GM18505 (cell line): ENCODE data around the gene TRIM44.

Source experiments
- ATAC-seq: cut with Tn5 transposase; IDR thresholded peaks from one replicate; pipeline ENCODE4 v1.9.1; 2021; ENCODE audit not compliant: unreplicated experiment
- POLR2A ChIP-seq: IDR thresholded peaks from 4 replicates; pipeline ENCODE4 v1.6.1; 2011; ENCODE audit warnings: borderline replicate concordance; ENCODE audit not compliant: insufficient read depth, insufficient read length; ENCODE audit errors: extremely low read depth

TRIM44 gene

DNA sequence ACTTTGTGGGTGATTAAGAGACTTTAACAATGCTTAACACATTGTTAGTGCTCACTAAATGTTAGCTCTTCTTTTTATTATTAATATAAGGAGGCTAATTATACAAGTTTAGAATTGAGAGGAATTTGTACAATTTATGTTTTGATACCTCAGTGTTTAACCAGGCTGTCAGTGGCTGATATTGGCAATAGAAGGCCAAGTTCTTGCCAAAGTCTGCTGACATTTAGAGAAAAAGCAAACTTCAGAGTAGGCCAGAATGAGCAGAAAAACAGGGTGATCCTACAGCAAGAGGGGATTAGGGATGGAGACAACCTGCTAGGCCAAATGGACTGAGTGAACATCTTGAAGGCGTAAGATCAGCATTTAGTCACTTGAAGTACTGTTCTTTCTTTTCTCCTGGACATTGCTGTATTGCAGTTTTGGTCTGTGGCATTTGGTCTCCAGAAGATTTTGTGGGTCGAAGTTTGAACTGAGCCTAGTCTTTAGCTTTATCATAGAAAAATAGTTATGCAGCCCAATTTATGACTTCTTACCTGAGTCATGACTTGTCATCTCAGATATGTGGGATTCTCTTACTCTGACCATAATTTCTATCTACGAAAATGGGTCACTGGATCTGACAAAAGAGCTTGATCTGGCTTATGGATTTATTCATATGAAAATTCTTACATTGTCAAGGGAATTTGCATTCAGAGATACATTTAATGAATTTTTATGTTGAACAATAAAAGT, 9.0 kb downstream of the TRIM44 start:
- ATAC-seq, result no peak

DNA sequence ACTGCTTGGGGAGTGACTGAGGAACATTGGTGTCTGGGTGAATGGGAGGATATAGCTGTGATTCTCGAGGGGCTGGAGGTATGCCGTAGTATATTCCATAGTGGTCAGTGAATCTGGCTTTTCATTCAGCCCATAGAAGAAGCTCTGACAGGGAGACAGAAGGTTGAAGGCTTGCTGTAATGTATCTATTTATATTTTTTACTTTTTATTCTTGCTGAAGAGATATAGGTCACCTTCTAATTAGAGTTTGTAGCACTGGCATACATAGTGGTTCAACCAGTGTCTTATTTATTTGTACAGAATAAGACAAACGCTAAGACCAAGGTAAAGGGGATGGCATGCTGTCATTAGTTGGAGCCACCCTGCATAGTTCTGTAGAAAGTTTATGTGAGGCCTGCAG, 10.0 kb downstream of the TRIM44 start:
- ATAC-seq, result no peak
- no peak for TF ChIP-seq POLR2A

More for the DNA sequence above, 9.0 kb downstream of the TRIM44 start:
- no peak for TF ChIP-seq POLR2A

DNA sequence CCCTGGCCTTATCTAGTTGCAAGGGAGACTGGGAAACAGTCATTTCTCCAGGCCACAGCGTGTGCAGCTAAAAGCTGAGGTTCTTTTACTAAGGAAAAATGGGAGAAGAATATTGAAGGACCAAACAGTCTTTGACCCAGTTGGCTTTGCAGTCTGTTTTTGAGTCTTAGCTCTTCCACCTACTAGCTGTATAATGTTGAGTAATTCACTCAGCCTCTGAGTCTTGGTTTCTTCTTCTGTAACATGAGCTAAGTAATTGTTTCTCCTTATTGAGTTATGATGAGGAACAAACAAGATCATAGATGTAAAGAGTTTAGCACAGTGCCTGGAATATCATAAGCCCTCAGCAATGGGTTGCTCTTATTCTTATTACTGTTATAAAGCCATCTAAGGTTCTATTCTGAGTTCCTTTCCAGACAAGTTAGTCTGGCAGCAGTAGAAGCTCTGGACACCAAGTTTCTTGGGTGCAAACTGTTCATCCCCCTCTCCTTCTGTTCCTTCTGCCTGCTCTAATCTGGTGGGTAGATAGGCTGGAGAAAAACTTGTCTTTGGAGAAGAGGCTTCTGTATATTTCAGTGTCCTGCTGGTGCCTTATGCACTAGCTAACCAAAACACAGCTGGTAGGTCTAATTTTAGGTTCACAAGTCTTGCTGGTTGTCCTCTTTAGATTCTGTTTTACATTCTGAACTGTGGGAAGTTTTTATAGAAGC, 13.5 kb downstream of the TRIM44 start:
- ATAC-seq, result no peak
- TF ChIP-seq POLR2A, result no peak

DNA sequence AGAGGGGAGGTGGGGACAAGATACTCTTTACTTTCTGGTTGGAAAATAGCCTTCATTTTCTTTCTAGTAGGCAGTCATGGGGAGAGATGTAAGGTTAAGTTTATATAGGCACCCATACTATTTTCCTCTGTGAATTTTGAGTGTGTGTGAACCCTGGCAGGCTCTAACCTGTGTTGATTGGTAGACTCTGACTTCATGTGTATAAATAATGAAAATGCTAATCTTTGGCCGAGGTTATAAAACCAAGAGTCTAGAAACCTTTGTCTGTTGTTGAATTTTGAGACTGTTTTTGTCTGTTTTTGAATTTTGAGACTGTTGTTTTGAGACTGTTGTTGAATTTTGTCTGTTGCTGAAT, 14.0 kb downstream of the TRIM44 start:
- TF ChIP-seq POLR2A, result no peak
- no peak for ATAC-seq

GRCh38 chr11:35677904-35678303, 15.3 kb downstream of the TRIM44 start:
- no peak for ATAC-seq
- TF ChIP-seq POLR2A, result no peak

- no peak for ATAC-seq
- TF ChIP-seq POLR2A, result no peak
Measured at GRCh38 chr11:35678471-35678870, 15.9 kb downstream of the TRIM44 start.

DNA sequence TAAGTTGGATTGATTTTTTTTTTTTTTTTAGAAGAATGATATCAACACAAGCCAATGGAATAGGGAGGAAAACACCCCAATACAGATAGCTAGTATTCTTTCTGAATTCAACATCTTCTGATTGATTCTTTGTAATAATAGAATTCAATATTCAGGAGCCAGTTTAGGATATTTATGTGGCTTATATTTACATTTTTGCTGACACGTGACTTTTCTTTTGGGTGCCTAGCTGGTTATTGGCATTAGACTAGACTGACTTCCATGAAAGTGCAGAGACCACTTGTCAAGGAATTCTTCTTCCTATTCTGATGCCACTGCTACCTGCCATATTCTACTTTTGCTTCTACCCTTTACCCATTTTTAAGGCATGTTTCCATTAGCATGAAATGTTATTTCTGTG, 16.4 kb downstream of the TRIM44 start:
- ATAC-seq, result no peak
- no peak for TF ChIP-seq POLR2A

DNA sequence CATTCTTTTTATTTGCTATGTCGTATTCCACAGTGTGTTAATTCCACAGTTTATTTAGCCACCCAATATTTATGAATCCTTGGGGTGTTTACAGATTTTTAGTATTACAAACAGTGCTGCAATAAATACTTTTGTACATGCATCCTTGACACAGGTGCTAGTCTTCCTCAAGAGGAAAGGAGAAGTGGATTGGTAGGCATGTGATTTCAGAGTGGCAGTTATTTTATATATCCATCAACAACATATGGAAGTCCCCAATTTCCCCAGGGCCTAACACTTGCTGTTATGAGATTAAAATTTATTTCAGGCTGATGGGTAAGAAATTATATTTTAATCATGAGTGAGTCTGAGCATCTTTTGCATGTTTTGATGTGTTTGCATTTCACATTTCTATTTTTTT, 17.9 kb downstream of the TRIM44 start:
- ATAC-seq, result no peak

GRCh38 chr11:35681163-35681767, 18.7 kb downstream of the TRIM44 start:
- no peak for TF ChIP-seq POLR2A
- peak; percentile 48 for ATAC-seq

More for the DNA sequence above, 17.9 kb downstream of the TRIM44 start:
- no peak for TF ChIP-seq POLR2A

DNA sequence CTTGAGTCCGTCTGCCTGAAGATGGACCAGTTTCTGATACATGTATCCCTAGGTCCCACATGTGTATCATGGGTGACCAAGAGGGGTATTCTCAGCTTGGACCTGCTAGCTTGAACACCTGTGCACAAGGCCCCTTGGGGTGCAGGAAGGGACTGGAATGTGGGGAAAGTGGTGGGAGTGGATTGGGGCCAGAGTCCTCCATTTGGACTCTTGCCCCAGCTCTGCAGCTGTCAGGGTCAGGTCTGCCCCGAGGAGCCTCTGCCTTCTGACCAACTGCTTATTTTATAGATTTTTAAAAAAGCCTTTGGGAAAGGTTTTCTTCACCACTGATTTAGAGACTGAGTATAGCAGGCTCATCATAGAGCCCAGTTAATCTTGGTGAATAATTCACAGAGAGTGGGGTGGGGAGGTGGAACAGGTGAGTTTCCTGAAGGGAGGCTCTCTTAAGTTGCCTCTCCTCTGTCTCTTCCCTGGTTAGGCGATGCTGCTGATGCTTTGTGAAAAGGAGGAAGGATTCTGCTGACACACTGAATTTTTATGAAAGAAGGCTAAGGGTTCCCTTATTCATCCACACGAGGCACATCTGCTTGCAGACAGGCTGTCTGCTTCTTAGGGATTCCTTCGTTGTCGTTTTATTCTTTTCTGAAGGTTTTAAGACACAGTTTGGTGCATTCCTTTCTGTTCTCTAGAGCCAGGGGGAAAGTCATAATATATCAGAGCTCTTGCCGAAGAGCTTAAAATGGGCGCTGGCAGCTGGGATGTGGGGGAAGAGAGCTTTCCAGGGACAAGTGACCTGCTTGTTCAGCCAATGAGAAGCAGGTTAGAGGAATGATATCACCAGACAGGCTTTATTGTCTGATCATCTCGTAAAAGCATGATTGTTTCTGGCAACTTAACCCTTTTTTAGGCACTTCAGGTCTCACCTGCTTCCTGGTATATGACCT, 19.9 kb downstream of the TRIM44 start:
- no peak for ATAC-seq
- no peak for TF ChIP-seq POLR2A

GRCh38 chr11:35683728-35684339, 21.3 kb downstream of the TRIM44 start:
- no peak for TF ChIP-seq POLR2A
- peak; percentile 59 for ATAC-seq

GRCh38 chr11:35688023-35688422, 25.4 kb downstream of the TRIM44 start:
- no peak for ATAC-seq
- TF ChIP-seq POLR2A, result no peak
